Ectodermal cell (in vitro differentiated cells): ENCODE data around the gene TIMP3.

Experiments used
- H3K27ac ChIP-seq: 2 replicates; pipeline ENCODE4 v1.7.0; 2013; ENCODE audit warnings: mild to moderate bottlenecking, low read depth, low read length; ENCODE audit not compliant: insufficient read depth, poor library complexity, severe bottlenecking
- H3K27me3 ChIP-seq: 2 replicates; pipeline ENCODE4 v1.7.0; 2013; ENCODE audit warnings: mild to moderate bottlenecking, low read length; ENCODE audit not compliant: insufficient read depth, control insufficient read depth, poor library complexity, severe bottlenecking
- H3K36me3 ChIP-seq: one replicate; pipeline ENCODE4 v1.7.0; 2013; ENCODE audit warnings: low read length; ENCODE audit not compliant: control insufficient read depth, insufficient read depth
- H3K4me1 ChIP-seq: one replicate; pipeline ENCODE4 v1.7.0; 2013; ENCODE audit warnings: low read length; ENCODE audit not compliant: control insufficient read depth, insufficient read depth
- H3K4me3 ChIP-seq: 2 replicates; pipeline ENCODE4 v1.7.0; 2013; ENCODE audit warnings: low read depth, low read length, control low read depth; ENCODE audit not compliant: insufficient read depth
- H3K9me3 ChIP-seq: 2 replicates; pipeline ENCODE4 v1.7.0; 2013; ENCODE audit warnings: mild to moderate bottlenecking, low read length, moderate library complexity; ENCODE audit not compliant: control insufficient read depth
- WGBS, 2 experiments: methylation state at CpG; one replicate each; pipeline ENCODE4 v1.1.7; 2013; ENCODE audit warnings: missing lambda C conversion rate in 2 of 2; 5-methylcytosine and 5-hydroxymethylcytosine counted together

TIMP3 gene

DNA sequence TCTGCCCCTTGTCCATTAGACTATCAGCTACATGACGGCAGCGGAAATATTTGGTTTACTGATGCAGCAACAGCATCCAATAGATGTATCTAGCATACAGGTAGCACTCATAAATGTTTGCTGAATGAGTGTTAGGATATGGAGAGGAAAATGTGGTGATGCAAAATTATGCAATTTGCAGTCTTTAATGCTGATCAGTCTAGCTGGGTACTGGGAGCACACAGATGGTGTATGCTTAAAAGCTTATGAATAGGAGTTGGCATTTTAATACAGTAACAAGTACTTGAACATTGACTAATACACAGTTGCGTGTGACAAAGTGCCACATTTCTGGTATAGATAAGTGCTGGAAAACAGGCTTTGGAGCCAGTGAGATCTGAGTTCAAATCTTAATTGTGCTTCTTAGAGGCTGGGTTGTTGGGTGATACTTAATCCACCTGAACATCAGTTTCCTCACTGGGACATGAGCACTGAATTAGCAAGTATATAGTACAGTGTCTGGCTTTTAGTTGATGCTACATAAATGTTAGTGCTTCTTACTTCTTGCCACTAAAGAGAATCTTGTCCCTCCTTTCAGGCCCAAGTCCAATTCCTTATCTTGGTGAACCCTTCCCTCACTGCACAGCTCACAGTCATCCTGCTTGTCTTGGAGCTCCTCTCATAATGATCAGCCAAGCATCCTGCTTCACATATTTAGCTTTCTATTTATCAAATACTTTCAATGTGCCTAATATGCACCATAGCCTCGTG lies 99.6 kb downstream of the TIMP3 start:
- H3K36me3 ChIP-seq, result no peaks in the 10 kb centered on the region

DNA sequence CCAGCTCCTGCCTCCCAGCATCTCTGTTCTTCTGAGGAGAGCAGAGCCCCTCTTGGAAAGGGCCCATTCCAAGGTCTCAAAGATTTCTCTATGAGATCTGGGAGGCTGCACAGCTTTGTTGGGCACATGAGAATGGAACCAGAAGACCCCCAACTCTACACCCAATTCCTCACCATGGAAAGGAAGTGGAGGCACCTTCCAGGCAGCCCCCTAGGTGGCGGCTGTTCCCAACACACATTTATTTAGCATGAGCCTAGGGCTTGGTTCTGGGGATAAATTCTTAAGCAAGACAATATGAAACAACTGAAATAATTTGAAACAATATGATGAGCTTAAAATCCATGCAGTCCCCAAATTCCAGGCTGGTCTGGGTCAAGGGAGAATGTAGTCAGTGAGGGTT lies 100.4 kb downstream of the TIMP3 start:
- Histone ChIP-seq H3K4me3 (no peak overlapping the region), H3K36me3 (no peaks in the 10 kb centered on the region), H3K27me3 (no peaks in the 10 kb centered on the region), H3K9me3 (no peaks in the 10 kb centered on the region), H3K27ac (no peak overlapping the region), H3K4me1 (peaks cover 13% of the 10 kb centered on the region)
- WGBS, 2 experiments, result 0% methylated on average over 1 of the region's 1 CpG; no CpG with 5 or more reads in 1 of the 2 experiments

More for the DNA sequence above, 99.6 kb downstream of the TIMP3 start:
- H3K4me3 ChIP-seq, result no peak overlapping the region
- H3K9me3 ChIP-seq, result no peaks in the 10 kb centered on the region
- peaks cover 12% of the 10 kb centered on the region for H3K4me1 ChIP-seq
- H3K27me3 ChIP-seq, result no peaks in the 10 kb centered on the region
- no peak overlapping the region for H3K27ac ChIP-seq
- 91 to 95% methylated on average over 4 of the region's 4 CpGs for WGBS, 2 experiments

- no peaks in the 10 kb centered on the region for H3K9me3 ChIP-seq
- no peak overlapping the region for H3K27ac ChIP-seq
- no peak overlapping the region for H3K4me3 ChIP-seq
- 93 to 96% methylated on average over 5 of the region's 5 CpGs for WGBS, 2 experiments
- peaks cover 13% of the 10 kb centered on the region for H3K4me1 ChIP-seq
- H3K27me3 ChIP-seq, result no peaks in the 10 kb centered on the region
- no peaks in the 10 kb centered on the region for H3K36me3 ChIP-seq
Observed at GRCh38 chr22:32903507-32903906, 102.0 kb downstream of the TIMP3 start.

- H3K9me3 ChIP-seq, result no peaks in the 10 kb centered on the region
- no peak overlapping the region for H3K27ac ChIP-seq
- WGBS, 2 experiments, result 84 to 93% methylated on average over 3 of the region's 3 CpGs
- peaks cover 13% of the 10 kb centered on the region for H3K4me1 ChIP-seq
- no peaks in the 10 kb centered on the region for H3K27me3 ChIP-seq
- H3K36me3 ChIP-seq, result no peaks in the 10 kb centered on the region
- H3K4me3 ChIP-seq, result no peak overlapping the region
Observed at GRCh38 chr22:32904044-32904443, 102.5 kb downstream of the TIMP3 start.

- Histone ChIP-seq H3K4me1 (peaks cover 13% of the 10 kb centered on the region), H3K9me3 (no peaks in the 10 kb centered on the region), H3K27ac (no peak overlapping the region), H3K36me3 (no peaks in the 10 kb centered on the region), H3K27me3 (no peaks in the 10 kb centered on the region), H3K4me3 (no peak overlapping the region)
- 88 to 95% methylated on average over 3 of the region's 3 CpGs for WGBS, 2 experiments
Observed at GRCh38 chr22:32905400-32905799, 103.9 kb downstream of the TIMP3 start.

GRCh38 chr22:32909581-32910428 lies 108.3 kb downstream of the TIMP3 start:
- no peaks in the 10 kb centered on the region for H3K9me3 ChIP-seq
- 94% methylated on average over 20 to 21 of the region's 21 CpGs for WGBS, 2 experiments
- H3K27me3 ChIP-seq, result no peaks in the 10 kb centered on the region
- peaks cover 10% of the 10 kb centered on the region for H3K4me1 ChIP-seq
- no peaks in the 10 kb centered on the region for H3K36me3 ChIP-seq
- H3K4me3 ChIP-seq, result no peak overlapping the region
- no peak overlapping the region for H3K27ac ChIP-seq

DNA sequence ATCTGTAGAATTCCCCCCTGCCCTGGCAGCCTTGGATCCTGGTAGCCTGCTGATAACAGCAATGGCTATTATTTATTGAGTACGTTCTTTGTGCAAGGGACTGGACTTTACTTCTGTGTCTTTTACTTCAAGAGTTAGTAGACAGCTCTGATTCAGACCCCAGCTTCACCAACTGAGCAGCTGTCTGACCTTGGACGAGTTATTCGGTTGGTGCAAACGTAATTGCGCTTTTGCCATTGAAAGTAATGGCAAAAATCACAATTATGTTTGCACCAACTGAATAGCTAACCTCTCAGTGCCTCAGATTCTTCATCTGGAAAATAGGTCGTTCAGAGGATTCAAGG lies 108.9 kb downstream of the TIMP3 start:
- 93 to 98% methylated on average over 6 of the region's 6 CpGs for WGBS, 2 experiments
- H3K9me3 ChIP-seq, result no peaks in the 10 kb centered on the region
- no peak overlapping the region for H3K27ac ChIP-seq
- no peaks in the 10 kb centered on the region for H3K36me3 ChIP-seq
- H3K4me3 ChIP-seq, result no peak overlapping the region
- no peaks in the 10 kb centered on the region for H3K27me3 ChIP-seq
- H3K4me1 ChIP-seq, result peaks cover 8% of the 10 kb centered on the region

DNA sequence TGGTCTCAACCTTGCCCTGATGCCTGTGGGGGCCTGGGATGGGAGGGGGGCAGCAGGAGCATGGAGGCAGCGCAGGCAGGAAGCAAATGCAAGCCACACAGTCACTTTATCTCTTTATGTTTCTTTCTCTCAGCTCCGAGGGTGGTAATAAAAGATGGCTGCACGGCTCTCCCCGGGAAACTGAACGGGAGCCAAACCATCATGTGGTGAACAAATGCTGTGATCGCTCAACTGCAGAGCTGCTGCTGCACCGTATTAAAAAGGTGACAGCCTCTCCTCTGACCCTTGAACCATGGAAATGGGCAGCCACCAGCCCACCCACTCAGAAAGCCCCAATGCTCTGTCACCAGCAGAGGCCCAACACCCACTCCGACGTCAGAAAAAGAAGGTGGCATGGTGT lies 110.0 kb downstream of the TIMP3 start:
- Histone ChIP-seq H3K4me3 (no peak overlapping the region), H3K27me3 (no peaks in the 10 kb centered on the region), H3K27ac (no peak overlapping the region), H3K9me3 (peaks cover 2% of the 10 kb centered on the region), H3K4me1 (no peaks in the 10 kb centered on the region), H3K36me3 (no peaks in the 10 kb centered on the region)
- WGBS, 2 experiments, result 82 to 84% methylated on average over 9 of the region's 9 CpGs
